Loucy (cell line): Measurements from ENCODE around the gene SPECC1.

Experiments used
- H2AFZ ChIP-seq: fragments of 200-600 bp; sonication (generic); 2 replicates; pipeline ENCODE4 v1.6.0; 2016; ENCODE audit warnings: antibody characterized with exemption, mild to moderate bottlenecking, low read length, moderate library complexity
- H3F3A ChIP-seq: fragments of 200-600 bp; 2 replicates; pipeline ENCODE4 v1.6.0; 2016; ENCODE audit warnings: antibody characterized with exemption, low read depth, mild to moderate bottlenecking
- H3K27me3 ChIP-seq: fragments of 200-600 bp; sonication (generic); 2 replicates; pipeline ENCODE4 v1.6.1; 2014; ENCODE audit warnings: low read length, mild to moderate bottlenecking; ENCODE audit not compliant: insufficient read depth, poor library complexity, severe bottlenecking
- H3K36me3 ChIP-seq: fragments of 200-600 bp; sonication (generic); 2 replicates; pipeline ENCODE4 v1.6.1; 2016; ENCODE audit warnings: low read length; ENCODE audit not compliant: insufficient read depth
- H3K4me1 ChIP-seq: fragments of 200-600 bp; sonication (generic); 2 replicates; pipeline ENCODE4 v1.5.1; 2014; ENCODE audit warnings: low read length, mild to moderate bottlenecking; ENCODE audit not compliant: insufficient read depth, poor library complexity, severe bottlenecking
- H3K4me2 ChIP-seq: fragments of 200-600 bp; sonication (generic); 2 replicates; pipeline ENCODE4 v1.6.0; 2014; ENCODE audit warnings: antibody characterized with exemption, low read length, low read depth, mild to moderate bottlenecking; ENCODE audit not compliant: poor library complexity, severe bottlenecking
- H3K4me3 ChIP-seq: fragments of 200-600 bp; sonication (generic); 2 replicates; pipeline ENCODE4 v1.5.1; 2014; ENCODE audit warnings: low read length, mild to moderate bottlenecking, mixed read lengths; ENCODE audit not compliant: poor library complexity, severe bottlenecking
- H3K79me2 ChIP-seq: fragments of 200-600 bp; sonication (generic); 2 replicates; pipeline ENCODE4 v1.6.1; 2014; ENCODE audit warnings: low read length; ENCODE audit not compliant: insufficient read depth
- H3K9ac ChIP-seq: fragments of 200-600 bp; sonication (generic); 2 replicates; pipeline ENCODE4 v1.6.0; 2014; ENCODE audit warnings: mild to moderate bottlenecking, low read depth, low read length, moderate library complexity; ENCODE audit not compliant: poor library complexity, severe bottlenecking
- H3K9me2 ChIP-seq: fragments of 200-600 bp; sonication (generic); replicated peaks from 2 replicates; pipeline ENCODE4 v1.6.1; 2016; ENCODE audit warnings: low read depth, low read length, mixed read lengths
- H3K9me3 ChIP-seq: fragments of 200-600 bp; sonication (generic); 2 replicates; pipeline ENCODE4 v1.6.1; 2014; ENCODE audit warnings: mild to moderate bottlenecking, antibody characterized with exemption, low read length, low read depth; ENCODE audit not compliant: insufficient read depth
- H4K20me1 ChIP-seq: fragments of 200-600 bp; sonication (generic); 2 replicates; pipeline ENCODE4 v1.6.0; 2014; ENCODE audit warnings: antibody characterized with exemption, low read length, mild to moderate bottlenecking; ENCODE audit not compliant: insufficient read depth, poor library complexity, severe bottlenecking
- EZH2phosphoT487 ChIP-seq: fragments of 200-600 bp; IDR thresholded peaks from 2 replicates; pipeline ENCODE4 v1.6.1; 2018; ENCODE audit warnings: antibody characterized with exemption, mild to moderate bottlenecking, moderate library complexity, borderline replicate concordance
- TF ChIP-seq, protein P1 (sequence below): fragments of 200-600 bp; sonication (generic); conservative IDR thresholded peaks from 2 replicates; pipeline ENCODE4 v1.5.1; 2014; ENCODE audit warnings: mild to moderate bottlenecking, antibody characterized with exemption, low read length

SPECC1 gene

DNA sequence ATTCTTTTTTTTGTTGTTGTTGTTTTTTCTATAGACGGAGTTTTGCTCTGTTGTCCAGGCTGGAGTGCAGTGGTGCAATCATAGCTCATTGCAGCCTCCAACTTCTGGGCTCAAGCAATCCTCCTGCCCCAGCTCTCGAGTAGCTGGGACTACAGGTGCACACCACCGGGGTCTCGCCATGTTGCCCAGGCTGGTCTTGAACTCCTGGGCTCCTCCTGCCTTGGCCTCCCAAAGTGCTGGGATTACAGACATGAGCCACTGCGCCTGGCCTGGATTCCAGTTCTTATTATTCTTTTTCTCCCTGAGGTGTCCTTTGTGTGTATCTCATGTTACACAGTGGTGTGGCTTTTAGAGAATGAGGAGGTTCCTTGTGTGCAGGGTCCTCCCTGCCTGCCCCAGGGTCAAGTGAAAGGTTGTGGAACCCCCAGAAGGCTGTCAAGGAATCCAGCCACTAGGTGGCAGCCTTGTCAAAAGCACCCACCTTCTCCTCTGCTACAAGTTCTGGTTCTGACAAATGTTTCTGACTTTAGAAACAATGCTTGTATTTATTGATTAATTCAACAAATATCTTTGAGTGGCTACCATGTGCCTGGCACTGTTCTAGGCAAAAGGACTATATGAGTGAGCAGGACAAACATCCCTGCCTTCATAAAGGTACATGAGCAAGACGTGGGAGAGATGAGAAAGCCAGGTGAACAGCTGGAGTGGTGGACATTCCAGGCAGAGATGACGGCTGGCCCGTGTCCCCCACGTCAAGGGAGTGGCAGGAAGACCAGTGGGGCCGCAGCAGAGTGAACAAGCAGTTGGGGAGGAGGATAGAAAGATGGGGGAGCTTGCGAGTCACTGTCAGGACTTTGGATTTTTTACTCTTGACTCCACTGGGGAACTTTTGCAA, 112.4 kb downstream of the SPECC1 start:
- no peak overlapping the region for H2AFZ ChIP-seq
- no peak overlapping the region for H3K9ac ChIP-seq
- H3K27me3 ChIP-seq, result no peaks in the 10 kb centered on the region
- H3K36me3 ChIP-seq, result peaks cover 7% of the 10 kb centered on the region; the same call in 1 of the 2 replicates
- no peaks in the 10 kb centered on the region for H3K9me2 ChIP-seq
- H3K4me3 ChIP-seq, result no peak overlapping the region
- no peak overlapping the region for H3K4me2 ChIP-seq
- H3K79me2 ChIP-seq, result no peaks in the 10 kb centered on the region
- H3F3A ChIP-seq, result no peaks in the 10 kb centered on the region
- H3K4me1 ChIP-seq, result no peaks in the 10 kb centered on the region
- H4K20me1 ChIP-seq, result no peaks in the 10 kb centered on the region
- H3K9me3 ChIP-seq, result no peaks in the 10 kb centered on the region
- TF ChIP-seq EZH2phosphoT487, result no peak
- TF ChIP-seq, protein P1, sequence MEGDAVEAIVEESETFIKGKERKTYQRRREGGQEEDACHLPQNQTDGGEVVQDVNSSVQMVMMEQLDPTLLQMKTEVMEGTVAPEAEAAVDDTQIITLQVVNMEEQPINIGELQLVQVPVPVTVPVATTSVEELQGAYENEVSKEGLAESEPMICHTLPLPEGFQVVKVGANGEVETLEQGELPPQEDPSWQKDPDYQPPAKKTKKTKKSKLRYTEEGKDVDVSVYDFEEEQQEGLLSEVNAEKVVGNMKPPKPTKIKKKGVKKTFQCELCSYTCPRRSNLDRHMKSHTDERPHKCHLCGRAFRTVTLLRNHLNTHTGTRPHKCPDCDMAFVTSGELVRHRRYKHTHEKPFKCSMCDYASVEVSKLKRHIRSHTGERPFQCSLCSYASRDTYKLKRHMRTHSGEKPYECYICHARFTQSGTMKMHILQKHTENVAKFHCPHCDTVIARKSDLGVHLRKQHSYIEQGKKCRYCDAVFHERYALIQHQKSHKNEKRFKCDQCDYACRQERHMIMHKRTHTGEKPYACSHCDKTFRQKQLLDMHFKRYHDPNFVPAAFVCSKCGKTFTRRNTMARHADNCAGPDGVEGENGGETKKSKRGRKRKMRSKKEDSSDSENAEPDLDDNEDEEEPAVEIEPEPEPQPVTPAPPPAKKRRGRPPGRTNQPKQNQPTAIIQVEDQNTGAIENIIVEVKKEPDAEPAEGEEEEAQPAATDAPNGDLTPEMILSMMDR, result peak; percentile 97

- no peak overlapping the region for H3K4me2 ChIP-seq
- no peak overlapping the region for H3K9ac ChIP-seq
- TF ChIP-seq, protein P1, result no peak
- no peak for TF ChIP-seq EZH2phosphoT487
- no peaks in the 10 kb centered on the region for H3F3A ChIP-seq
- H3K4me1 ChIP-seq, result no peaks in the 10 kb centered on the region
- H3K27me3 ChIP-seq, result no peaks in the 10 kb centered on the region
- H3K9me2 ChIP-seq, result no peaks in the 10 kb centered on the region
- H3K4me3 ChIP-seq, result no peak overlapping the region
- H4K20me1 ChIP-seq, result no peaks in the 10 kb centered on the region
- H3K9me3 ChIP-seq, result no peaks in the 10 kb centered on the region
- H2AFZ ChIP-seq, result no peak overlapping the region
- peaks cover 7% of the 10 kb centered on the region; the same call in 1 of the 2 replicates for H3K36me3 ChIP-seq
- no peaks in the 10 kb centered on the region for H3K79me2 ChIP-seq
These were observed 113.2 kb downstream of the SPECC1 start for GRCh38 chr17:20122254-20122879.

DNA sequence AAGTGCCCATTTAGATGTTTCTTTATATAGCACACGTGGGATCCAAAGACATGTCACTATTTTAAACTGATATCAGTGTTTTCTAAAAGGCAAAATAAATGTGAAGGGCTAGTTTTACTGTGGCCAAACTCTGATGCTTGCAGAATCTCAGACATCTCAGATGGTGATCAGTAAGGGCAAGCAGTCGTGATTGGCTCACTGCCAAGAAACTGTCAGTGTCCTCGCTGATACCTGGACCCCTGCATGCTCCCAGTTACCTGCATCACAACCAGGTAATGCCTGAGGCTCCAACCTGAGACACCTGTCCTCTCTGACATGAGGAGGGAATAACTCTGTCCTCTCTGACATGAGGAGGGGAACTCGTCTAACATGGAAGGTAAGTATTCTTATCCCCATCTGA, 114.0 kb downstream of the SPECC1 start:
- Histone ChIP-seq H3K4me2 (no peak overlapping the region), H3K9ac (no peak overlapping the region), H3K4me1 (no peaks in the 10 kb centered on the region), H4K20me1 (no peaks in the 10 kb centered on the region), H3K4me3 (no peak overlapping the region), H3K9me2 (no peaks in the 10 kb centered on the region), H3K36me3 (peaks cover 7% of the 10 kb centered on the region; the same call in 1 of the 2 replicates), H3K79me2 (no peaks in the 10 kb centered on the region), H3K27me3 (no peaks in the 10 kb centered on the region), H2AFZ (no peak overlapping the region), H3F3A (no peaks in the 10 kb centered on the region), H3K9me3 (no peaks in the 10 kb centered on the region)
- TF ChIP-seq, protein P1, result no peak
- no peak for TF ChIP-seq EZH2phosphoT487
